ENCODE data around the gene IQCB1. TPM values are rescaled to one million over a fixed set of nuclear protein-coding genes. Genes with fewer than 3 reads are reported as not detected.

IQCB1 gene
- total and polyA plus RNA-seq, 9 of the 15 experiments (the other 6 are each of a cell fraction or from before 2014, with no cell fraction given), result 21.1 to 38.1 (median 27.5) TPM

DNA sequence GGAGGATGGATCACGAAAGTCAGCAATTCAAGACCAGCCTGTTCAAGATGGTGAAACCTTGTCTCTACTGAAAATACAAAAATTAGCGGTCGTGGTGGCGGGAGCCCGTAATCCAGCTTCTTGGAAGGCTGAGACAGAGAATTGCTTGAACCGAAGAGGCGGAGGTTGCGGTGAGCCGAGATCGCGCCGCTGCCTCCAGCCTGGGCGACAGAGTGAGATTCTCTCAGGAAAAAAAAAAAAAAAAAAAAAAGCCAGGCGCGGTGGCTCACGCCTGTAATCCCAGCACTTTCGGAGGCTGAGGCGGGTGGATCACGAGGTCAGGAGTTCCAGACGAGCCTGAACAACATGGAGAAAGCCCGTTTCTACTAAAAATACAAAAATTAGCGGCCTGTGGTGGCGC lies 5.1 kb upstream of the IQCB1 start (continued):
- TF ChIP-seq ZNF224 (CRISPR knock-in tag; IDR thresholded peaks at IDR 0.05), result no peak
- TF ChIP-seq ZNF444 (CRISPR knock-in tag; IDR thresholded peaks at IDR 0.05), result no peak
- no peak for TF ChIP-seq ZZZ3 (IDR thresholded peaks at IDR 0.05)

DNA sequence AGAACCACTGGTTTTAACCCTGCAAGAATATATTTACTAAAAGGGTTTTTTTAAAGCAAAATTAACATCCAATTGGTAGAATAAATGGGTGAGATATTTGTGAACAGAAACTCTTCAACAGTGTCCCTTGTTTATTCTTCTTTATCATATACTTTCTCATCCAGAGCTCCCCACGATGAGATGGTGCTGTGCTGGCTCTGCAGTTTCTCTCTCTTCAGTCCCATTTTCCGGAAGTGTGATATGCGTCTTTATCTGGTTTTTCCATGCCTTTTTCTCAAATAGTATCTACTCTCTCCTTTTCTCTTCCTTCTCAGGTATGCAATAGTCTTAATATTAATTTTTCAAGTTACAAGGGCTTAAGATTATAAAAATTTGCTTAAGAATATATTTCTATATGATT lies 1.6 kb upstream of the IQCB1 start:
- ATAC-seq (no peak), FAIRE-seq (no peak), DNase-seq (ENCODE audit: extremely low read depth in 1 of 4, low spot score in 3 of 4) (peak in 2 of 4 experiments; percentile 5 to 35)
- no peak overlapping the region for H3K27ac ChIP-seq (ENCODE audit: extremely low read depth, low read depth, low read length)
- no peaks in the 10 kb centered on the region; the same call in 1 of the 2 replicates for H3K9me3 ChIP-seq (replicated peaks; ENCODE audit: control insufficient read depth, insufficient read depth, low read depth, low read length)
- no TSS peak for BruUV-seq (replicated peaks)
- WGBS (ENCODE audit: insufficient coverage, low coverage, missing lambda C conversion rate), result 18% methylated on average over 3 of the region's 3 CpGs
- H4K20me1 ChIP-seq (replicated peaks; ENCODE audit: control insufficient read depth, insufficient read depth, low read length), result no peaks in the 10 kb centered on the region
- intact Hi-C loops (cut with micrococcal nuclease), result no loop called here
- peak overlapping the region; percentile 5; the same call in 1 of the 2 replicates for H2AFZ ChIP-seq (ENCODE audit: low read depth, low read length)
- no peaks in the 10 kb centered on the region for H3K27me3 ChIP-seq (ENCODE audit: control insufficient read depth in 2 of 2, insufficient read depth in 2 of 2, low read length in 2 of 2)
- H3K36me3 ChIP-seq (ENCODE audit: control insufficient read depth, insufficient read depth, low read length), result peaks cover 25% of the 10 kb centered on the region
- CTCF ChIA-PET (ENCODE audit: low intra/inter-chr PET ratio), result no interaction called here
- in situ Hi-C loops (cut with MboI), result no loop called here
- H3K9me1 ChIP-seq (ENCODE audit: control insufficient read depth, insufficient read depth, low read length), result no peaks in the 10 kb centered on the region
- H3K4me3 ChIP-seq, result 0 out of 2 replicates have a peak overlapping the region, but pooled peaks have one; percentile 61
- H3K4me2 ChIP-seq (ENCODE audit: insufficient read depth, low read length), result no peak overlapping the region; the same call in 1 of the 2 replicates
- peak overlapping the region in 1 of 2 experiments; percentile 13; a peak in 1 of 4 replicates for H3K9ac ChIP-seq (ENCODE audit: insufficient read depth in 1 of 2, low read depth in 2 of 2, low read length in 2 of 2)
- POLR2A ChIA-PET, result interaction anchor here (0.6 kb wide), 2 partner anchors 492 to 1802 kb away, joined by 3 to 4 read pairs; no protein-coding TSS in a partner anchor
- H3K4me1 ChIP-seq (replicated peaks in 1 of 2; ENCODE audit: control insufficient read depth in 2 of 2, insufficient read depth in 2 of 2, low read length in 2 of 2), result no peaks in the 10 kb centered on the region; a peak in 2 of 5 replicates
- TF ChIP-seq ARID1B (IDR thresholded peaks at IDR 0.05) (peak; percentile 46), ZNF316 (IDR thresholded peaks at IDR 0.05) (peak; percentile 10; the same call in 1 of the 2 replicates), TSC22D4 (tag; IDR thresholded peaks at IDR 0.05) (no peak), NCOA2 (IDR thresholded peaks at IDR 0.05; ENCODE audit: partially characterized antibody in 2 of 2) (no peak)
- peaks cover 24% of the 10 kb centered on the region for H3K79me2 ChIP-seq (ENCODE audit: control insufficient read depth, insufficient read depth, low read length)

All from K562 (cell line).